ENCODE data around the gene UST.

The UST gene

GRCh38 chr6:148959501-148959900 is 212.7 kb downstream of the UST start:
- Histone ChIP-seq H3K36me3 (replicated peaks in 1 of 2; ENCODE audit: control insufficient read depth in 2 of 2, insufficient read depth in 2 of 2, low read length in 2 of 2) (peaks cover 0 to 8% of the 10 kb centered on the region in 2 donors), H3K14ac (ENCODE audit: low read length) (no peak overlapping the region), H3K4me2 (ENCODE audit: insufficient read depth, low read length, poor library complexity, severe bottlenecking) (no peak overlapping the region), H3K4me3 (ENCODE audit: low read length in 2 of 2) (no peak overlapping the region), H3K27ac (replicated peaks; ENCODE audit: low read length) (no peak overlapping the region), H3K4me1 (ENCODE audit: control insufficient read depth in 2 of 2, insufficient read depth in 1 of 2, low read depth in 1 of 2, low read length in 2 of 2) (peaks cover 4% of the 10 kb centered on the region in 2 donors), H3K9me3 (replicated peaks in 1 of 2; ENCODE audit: control insufficient read depth in 2 of 2, insufficient read depth in 1 of 2, low read depth in 1 of 2, low read length in 2 of 2) (peaks cover 0 to 8% of the 10 kb centered on the region in 2 donors), H4K8ac (ENCODE audit: low read depth, low read length) (no peak overlapping the region), H3K79me1 (ENCODE audit: low read depth, low read length) (peaks cover 2% of the 10 kb centered on the region), H3K4ac (ENCODE audit: low read length) (no peak overlapping the region), H2BK12ac (ENCODE audit: low read length) (no peak overlapping the region), H2BK120ac (ENCODE audit: low read depth, low read length) (no peak overlapping the region), H4K91ac (ENCODE audit: low read depth, low read length, poor library complexity) (no peak overlapping the region), H3K9ac (ENCODE audit: low read depth, low read length, poor library complexity) (no peak overlapping the region), H2BK15ac (ENCODE audit: low read length) (no peak overlapping the region), H2AFZ (ENCODE audit: low read length) (no peak overlapping the region), H3K27me3 (ENCODE audit: control insufficient read depth in 3 of 3, insufficient read depth in 3 of 3, low read depth in 1 of 3, low read length in 3 of 3) (no peaks in the 10 kb centered on the region), H2AK5ac (ENCODE audit: low read depth, low read length) (no peak overlapping the region), H2BK5ac (ENCODE audit: low read length) (no peak overlapping the region), H3K23ac (ENCODE audit: low read depth, low read length, poor library complexity) (no peak overlapping the region), H3K18ac (ENCODE audit: low read length) (no peak overlapping the region)
- WGBS, 2 donors (ENCODE audit: extremely low coverage in 2 of 2, insufficient read length in 2 of 2, insufficient replicate concordance in 1 of 2), result no CpG with 5 or more reads among the region's 4 CpGs
- no peak for DNase-seq (ENCODE audit: low spot score)

- peak overlapping the region; percentile 16 for H3K27ac ChIP-seq (replicated peaks; ENCODE audit: low read length)
- H2BK12ac ChIP-seq (ENCODE audit: low read length), result no peak overlapping the region
- no peak overlapping the region for H3K23ac ChIP-seq (ENCODE audit: low read depth, low read length, poor library complexity)
- H3K4me2 ChIP-seq (ENCODE audit: insufficient read depth, low read length, poor library complexity, severe bottlenecking), result no peak overlapping the region
- H3K18ac ChIP-seq (ENCODE audit: low read length), result peak overlapping the region; percentile 20
- no peak for DNase-seq (ENCODE audit: low spot score)
- no peak overlapping the region for H2AK5ac ChIP-seq (ENCODE audit: low read depth, low read length)
- peaks cover 0 to 3% of the 10 kb centered on the region in 2 donors for H3K36me3 ChIP-seq (replicated peaks in 1 of 2; ENCODE audit: control insufficient read depth in 2 of 2, insufficient read depth in 2 of 2, low read length in 2 of 2)
- peaks cover 11 to 13% of the 10 kb centered on the region in 2 donors for H3K4me1 ChIP-seq (ENCODE audit: control insufficient read depth in 2 of 2, insufficient read depth in 1 of 2, low read depth in 1 of 2, low read length in 2 of 2)
- H3K4me3 ChIP-seq (ENCODE audit: low read length in 2 of 2), result no peak overlapping the region
- WGBS, 2 donors (ENCODE audit: extremely low coverage in 2 of 2, insufficient read length in 2 of 2, insufficient replicate concordance in 1 of 2), result no CpG with 5 or more reads among the region's 7 CpGs
- H3K9me3 ChIP-seq (replicated peaks in 1 of 2; ENCODE audit: control insufficient read depth in 2 of 2, insufficient read depth in 1 of 2, low read depth in 1 of 2, low read length in 2 of 2), result no peaks in the 10 kb centered on the region
- peaks cover 2% of the 10 kb centered on the region for H3K79me1 ChIP-seq (ENCODE audit: low read depth, low read length)
- H3K9ac ChIP-seq (ENCODE audit: low read depth, low read length, poor library complexity), result no peak overlapping the region
- H3K27me3 ChIP-seq (ENCODE audit: control insufficient read depth in 3 of 3, insufficient read depth in 3 of 3, low read depth in 1 of 3, low read length in 3 of 3), result no peaks in the 10 kb centered on the region
- H2BK5ac ChIP-seq (ENCODE audit: low read length), result no peak overlapping the region
- H2AFZ ChIP-seq (ENCODE audit: low read length), result no peak overlapping the region
- H3K14ac ChIP-seq (ENCODE audit: low read length), result peak overlapping the region; percentile 72
- no peak overlapping the region for H2BK120ac ChIP-seq (ENCODE audit: low read depth, low read length)
- H4K91ac ChIP-seq (ENCODE audit: low read depth, low read length, poor library complexity), result no peak overlapping the region
- no peak overlapping the region for H3K4ac ChIP-seq (ENCODE audit: low read length)
- H2BK15ac ChIP-seq (ENCODE audit: low read length), result no peak overlapping the region
- H4K8ac ChIP-seq (ENCODE audit: low read depth, low read length), result no peak overlapping the region
Measured at GRCh38 chr6:148962854-148963515, 216.2 kb downstream of the UST start.

- H3K27me3 ChIP-seq (ENCODE audit: control insufficient read depth in 3 of 3, insufficient read depth in 3 of 3, low read depth in 1 of 3, low read length in 3 of 3), result no peaks in the 10 kb centered on the region
- WGBS, 2 donors (ENCODE audit: extremely low coverage in 2 of 2, insufficient read length in 2 of 2, insufficient replicate concordance in 1 of 2), result no CpG with 5 or more reads among the region's 5 CpGs
- H2AFZ ChIP-seq (ENCODE audit: low read length), result no peak overlapping the region
- H4K91ac ChIP-seq (ENCODE audit: low read depth, low read length, poor library complexity), result no peak overlapping the region
- no peak overlapping the region for H3K4me2 ChIP-seq (ENCODE audit: insufficient read depth, low read length, poor library complexity, severe bottlenecking)
- no peak overlapping the region for H2BK5ac ChIP-seq (ENCODE audit: low read length)
- no peak overlapping the region for H3K9ac ChIP-seq (ENCODE audit: low read depth, low read length, poor library complexity)
- no peak overlapping the region for H2BK12ac ChIP-seq (ENCODE audit: low read length)
- H3K23ac ChIP-seq (ENCODE audit: low read depth, low read length, poor library complexity), result no peak overlapping the region
- no peak overlapping the region for H2BK120ac ChIP-seq (ENCODE audit: low read depth, low read length)
- peaks cover 14 to 18% of the 10 kb centered on the region in 2 donors for H3K4me1 ChIP-seq (ENCODE audit: control insufficient read depth in 2 of 2, insufficient read depth in 1 of 2, low read depth in 1 of 2, low read length in 2 of 2)
- H4K8ac ChIP-seq (ENCODE audit: low read depth, low read length), result no peak overlapping the region
- H3K18ac ChIP-seq (ENCODE audit: low read length), result no peak overlapping the region
- H3K4ac ChIP-seq (ENCODE audit: low read length), result no peak overlapping the region
- H2AK5ac ChIP-seq (ENCODE audit: low read depth, low read length), result no peak overlapping the region
- H3K9me3 ChIP-seq (replicated peaks in 1 of 2; ENCODE audit: control insufficient read depth in 2 of 2, insufficient read depth in 1 of 2, low read depth in 1 of 2, low read length in 2 of 2), result no peaks in the 10 kb centered on the region
- no peak overlapping the region for H2BK15ac ChIP-seq (ENCODE audit: low read length)
- H3K4me3 ChIP-seq (ENCODE audit: low read length in 2 of 2), result no peak overlapping the region
- H3K79me1 ChIP-seq (ENCODE audit: low read depth, low read length), result peaks cover 2% of the 10 kb centered on the region
- H3K36me3 ChIP-seq (replicated peaks in 1 of 2; ENCODE audit: control insufficient read depth in 2 of 2, insufficient read depth in 2 of 2, low read length in 2 of 2), result peaks cover 0 to 3% of the 10 kb centered on the region in 2 donors
- no peak overlapping the region for H3K27ac ChIP-seq (replicated peaks; ENCODE audit: low read length)
- DNase-seq (ENCODE audit: low spot score), result no peak
- no peak overlapping the region for H3K14ac ChIP-seq (ENCODE audit: low read length)
Measured at GRCh38 chr6:148963738-148964137, 216.9 kb downstream of the UST start.

- DNase-seq (ENCODE audit: low spot score), result no peak
- Histone ChIP-seq H3K4me2 (ENCODE audit: insufficient read depth, low read length, poor library complexity, severe bottlenecking) (no peak overlapping the region), H3K4ac (ENCODE audit: low read length) (no peak overlapping the region), H3K14ac (ENCODE audit: low read length) (no peak overlapping the region), H3K4me3 (ENCODE audit: low read length in 2 of 2) (no peak overlapping the region), H2BK12ac (ENCODE audit: low read length) (peak overlapping the region; percentile 44), H2BK120ac (ENCODE audit: low read depth, low read length) (no peak overlapping the region), H3K9ac (ENCODE audit: low read depth, low read length, poor library complexity) (no peak overlapping the region), H4K91ac (ENCODE audit: low read depth, low read length, poor library complexity) (no peak overlapping the region), H2BK5ac (ENCODE audit: low read length) (no peak overlapping the region), H4K8ac (ENCODE audit: low read depth, low read length) (no peak overlapping the region), H3K27ac (replicated peaks; ENCODE audit: low read length) (no peak overlapping the region), H2AK5ac (ENCODE audit: low read depth, low read length) (no peak overlapping the region), H3K79me1 (ENCODE audit: low read depth, low read length) (peaks cover 2% of the 10 kb centered on the region), H2BK15ac (ENCODE audit: low read length) (no peak overlapping the region), H3K9me3 (replicated peaks in 1 of 2; ENCODE audit: control insufficient read depth in 2 of 2, insufficient read depth in 1 of 2, low read depth in 1 of 2, low read length in 2 of 2) (no peaks in the 10 kb centered on the region), H3K4me1 (ENCODE audit: control insufficient read depth in 2 of 2, insufficient read depth in 1 of 2, low read depth in 1 of 2, low read length in 2 of 2) (peaks cover 19 to 21% of the 10 kb centered on the region in 2 donors), H3K27me3 (ENCODE audit: control insufficient read depth in 3 of 3, insufficient read depth in 3 of 3, low read depth in 1 of 3, low read length in 3 of 3) (no peaks in the 10 kb centered on the region), H3K23ac (ENCODE audit: low read depth, low read length, poor library complexity) (no peak overlapping the region), H3K36me3 (replicated peaks in 1 of 2; ENCODE audit: control insufficient read depth in 2 of 2, insufficient read depth in 2 of 2, low read length in 2 of 2) (peaks cover 0 to 3% of the 10 kb centered on the region in 2 donors), H2AFZ (ENCODE audit: low read length) (no peak overlapping the region), H3K18ac (ENCODE audit: low read length) (peak overlapping the region; percentile 39)
- WGBS, 2 donors (ENCODE audit: extremely low coverage in 2 of 2, insufficient read length in 2 of 2, insufficient replicate concordance in 1 of 2), result no CpG with 5 or more reads among the region's 13 CpGs
Measured at GRCh38 chr6:148964467-148964866, 217.6 kb downstream of the UST start.
